ENCODE results near the gene CEBPB. TPM values are rescaled to one million over a fixed set of nuclear protein-coding genes. Genes with fewer than 3 reads are reported as not detected.
A peak's percentile ranks its signal among the peaks of the same experiment; 100 is the strongest.

Gene CEBPB
- total and polyA plus RNA-seq, 4 donors = 19.7 to 61.8 (median 29.2) TPM

DNA sequence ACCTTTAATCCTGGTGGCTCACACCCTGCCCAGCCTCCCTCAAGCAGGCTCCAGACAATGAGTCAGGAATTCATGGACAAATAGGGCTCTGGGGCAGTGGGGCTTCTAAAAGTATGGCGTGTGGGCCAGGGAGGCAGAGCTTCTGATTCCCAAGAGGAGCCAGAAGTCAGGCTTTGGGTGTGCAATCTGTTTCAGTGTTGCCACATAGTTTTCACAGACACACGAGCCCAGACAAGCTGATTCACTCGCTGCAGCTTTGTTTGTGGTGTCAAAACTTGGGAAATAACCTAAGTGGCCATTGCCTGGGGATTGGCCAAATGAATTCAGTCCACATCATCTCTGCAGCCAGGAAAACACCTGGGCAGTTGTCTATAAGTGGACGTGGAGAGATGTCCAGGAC lies 46.3 kb upstream of the CEBPB start:
- 27% methylated on average over 4 of the region's 4 CpGs for WGBS
- peak overlapping the region; percentile 48 to 68 for H3K27ac ChIP-seq (ENCODE audit: low read depth in 1 of 2, low read length in 2 of 2)

More for the DNA sequence above, 46.3 kb upstream of the CEBPB start:
- Histone ChIP-seq H3K9me3 (ENCODE audit: control insufficient read depth in 4 of 4, low read length in 3 of 4) (no peaks in the 10 kb centered on the region), H3K9ac (ENCODE audit: low read depth in 1 of 2, low read length in 2 of 2) (no peak overlapping the region), H3K36me3 (ENCODE audit: control insufficient read depth in 4 of 4, insufficient read depth in 3 of 4, low read depth in 1 of 4, low read length in 3 of 4) (peaks cover 4 to 9% (median 7%) of the 10 kb centered on the region in 4 donors), H3K27me3 (ENCODE audit: control insufficient read depth in 4 of 4, insufficient read depth in 4 of 4, low read length in 3 of 4) (no peaks in the 10 kb centered on the region), H3K4me1 (ENCODE audit: control insufficient read depth in 4 of 4, insufficient read depth in 4 of 4, low read length in 3 of 4) (peaks cover 8 to 29% (median 13%) of the 10 kb centered on the region in 4 donors), H3K4me3 (ENCODE audit: low read depth in 1 of 3, low read length in 3 of 3) (no peak overlapping the region)
- no peak for DNase-seq (ENCODE audit: low spot score)
- TF ChIP-seq RXRA (IDR thresholded peaks at IDR 0.05) = peak; percentile 43 to 90
- TF ChIP-seq NR2F2 (IDR thresholded peaks at IDR 0.05) = peak; percentile 14
- TF ChIP-seq, protein P1, sequence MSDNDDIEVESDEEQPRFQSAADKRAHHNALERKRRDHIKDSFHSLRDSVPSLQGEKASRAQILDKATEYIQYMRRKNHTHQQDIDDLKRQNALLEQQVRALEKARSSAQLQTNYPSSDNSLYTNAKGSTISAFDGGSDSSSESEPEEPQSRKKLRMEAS (IDR thresholded peaks at IDR 0.05) = peak; percentile 82
- TF ChIP-seq HNF4A (conservative IDR thresholded peaks at IDR 0.05) = peak; percentile 47 to 78
- TF ChIP-seq, protein P2, sequence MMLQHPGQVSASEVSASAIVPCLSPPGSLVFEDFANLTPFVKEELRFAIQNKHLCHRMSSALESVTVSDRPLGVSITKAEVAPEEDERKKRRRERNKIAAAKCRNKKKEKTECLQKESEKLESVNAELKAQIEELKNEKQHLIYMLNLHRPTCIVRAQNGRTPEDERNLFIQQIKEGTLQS (IDR thresholded peaks at IDR 0.05) = peak; percentile 21
- TF ChIP-seq JUND (IDR thresholded peaks at IDR 0.05) = peak in 1 of 2 donors; percentile 86
- peak in 1 of 2 donors; percentile 43 for TF ChIP-seq GABPA (IDR thresholded peaks at IDR 0.05 in 1 of 2, conservative IDR thresholded peaks at IDR 0.05 in 1 of 2)
- TF ChIP-seq EGR1 (IDR thresholded peaks at IDR 0.05; ENCODE audit: low read depth in 2 of 2) = peak in 1 of 2 donors; percentile 34
- peak; percentile 25 to 49 for TF ChIP-seq RAD21 (IDR thresholded peaks at IDR 0.05)
- TF ChIP-seq, protein P3, sequence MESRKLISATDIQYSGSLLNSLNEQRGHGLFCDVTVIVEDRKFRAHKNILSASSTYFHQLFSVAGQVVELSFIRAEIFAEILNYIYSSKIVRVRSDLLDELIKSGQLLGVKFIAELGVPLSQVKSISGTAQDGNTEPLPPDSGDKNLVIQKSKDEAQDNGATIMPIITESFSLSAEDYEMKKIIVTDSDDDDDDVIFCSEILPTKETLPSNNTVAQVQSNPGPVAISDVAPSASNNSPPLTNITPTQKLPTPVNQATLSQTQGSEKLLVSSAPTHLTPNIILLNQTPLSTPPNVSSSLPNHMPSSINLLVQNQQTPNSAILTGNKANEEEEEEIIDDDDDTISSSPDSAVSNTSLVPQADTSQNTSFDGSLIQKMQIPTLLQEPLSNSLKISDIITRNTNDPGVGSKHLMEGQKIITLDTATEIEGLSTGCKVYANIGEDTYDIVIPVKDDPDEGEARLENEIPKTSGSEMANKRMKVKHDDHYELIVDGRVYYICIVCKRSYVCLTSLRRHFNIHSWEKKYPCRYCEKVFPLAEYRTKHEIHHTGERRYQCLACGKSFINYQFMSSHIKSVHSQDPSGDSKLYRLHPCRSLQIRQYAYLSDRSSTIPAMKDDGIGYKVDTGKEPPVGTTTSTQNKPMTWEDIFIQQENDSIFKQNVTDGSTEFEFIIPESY (IDR thresholded peaks at IDR 0.05) = no peak
- no peak for TF ChIP-seq TAF1 (conservative IDR thresholded peaks at IDR 0.05)
- TF ChIP-seq, protein P4, sequence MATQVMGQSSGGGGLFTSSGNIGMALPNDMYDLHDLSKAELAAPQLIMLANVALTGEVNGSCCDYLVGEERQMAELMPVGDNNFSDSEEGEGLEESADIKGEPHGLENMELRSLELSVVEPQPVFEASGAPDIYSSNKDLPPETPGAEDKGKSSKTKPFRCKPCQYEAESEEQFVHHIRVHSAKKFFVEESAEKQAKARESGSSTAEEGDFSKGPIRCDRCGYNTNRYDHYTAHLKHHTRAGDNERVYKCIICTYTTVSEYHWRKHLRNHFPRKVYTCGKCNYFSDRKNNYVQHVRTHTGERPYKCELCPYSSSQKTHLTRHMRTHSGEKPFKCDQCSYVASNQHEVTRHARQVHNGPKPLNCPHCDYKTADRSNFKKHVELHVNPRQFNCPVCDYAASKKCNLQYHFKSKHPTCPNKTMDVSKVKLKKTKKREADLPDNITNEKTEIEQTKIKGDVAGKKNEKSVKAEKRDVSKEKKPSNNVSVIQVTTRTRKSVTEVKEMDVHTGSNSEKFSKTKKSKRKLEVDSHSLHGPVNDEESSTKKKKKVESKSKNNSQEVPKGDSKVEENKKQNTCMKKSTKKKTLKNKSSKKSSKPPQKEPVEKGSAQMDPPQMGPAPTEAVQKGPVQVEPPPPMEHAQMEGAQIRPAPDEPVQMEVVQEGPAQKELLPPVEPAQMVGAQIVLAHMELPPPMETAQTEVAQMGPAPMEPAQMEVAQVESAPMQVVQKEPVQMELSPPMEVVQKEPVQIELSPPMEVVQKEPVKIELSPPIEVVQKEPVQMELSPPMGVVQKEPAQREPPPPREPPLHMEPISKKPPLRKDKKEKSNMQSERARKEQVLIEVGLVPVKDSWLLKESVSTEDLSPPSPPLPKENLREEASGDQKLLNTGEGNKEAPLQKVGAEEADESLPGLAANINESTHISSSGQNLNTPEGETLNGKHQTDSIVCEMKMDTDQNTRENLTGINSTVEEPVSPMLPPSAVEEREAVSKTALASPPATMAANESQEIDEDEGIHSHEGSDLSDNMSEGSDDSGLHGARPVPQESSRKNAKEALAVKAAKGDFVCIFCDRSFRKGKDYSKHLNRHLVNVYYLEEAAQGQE (IDR thresholded peaks at IDR 0.05) = peak; percentile 52
- TF ChIP-seq, protein P5, sequence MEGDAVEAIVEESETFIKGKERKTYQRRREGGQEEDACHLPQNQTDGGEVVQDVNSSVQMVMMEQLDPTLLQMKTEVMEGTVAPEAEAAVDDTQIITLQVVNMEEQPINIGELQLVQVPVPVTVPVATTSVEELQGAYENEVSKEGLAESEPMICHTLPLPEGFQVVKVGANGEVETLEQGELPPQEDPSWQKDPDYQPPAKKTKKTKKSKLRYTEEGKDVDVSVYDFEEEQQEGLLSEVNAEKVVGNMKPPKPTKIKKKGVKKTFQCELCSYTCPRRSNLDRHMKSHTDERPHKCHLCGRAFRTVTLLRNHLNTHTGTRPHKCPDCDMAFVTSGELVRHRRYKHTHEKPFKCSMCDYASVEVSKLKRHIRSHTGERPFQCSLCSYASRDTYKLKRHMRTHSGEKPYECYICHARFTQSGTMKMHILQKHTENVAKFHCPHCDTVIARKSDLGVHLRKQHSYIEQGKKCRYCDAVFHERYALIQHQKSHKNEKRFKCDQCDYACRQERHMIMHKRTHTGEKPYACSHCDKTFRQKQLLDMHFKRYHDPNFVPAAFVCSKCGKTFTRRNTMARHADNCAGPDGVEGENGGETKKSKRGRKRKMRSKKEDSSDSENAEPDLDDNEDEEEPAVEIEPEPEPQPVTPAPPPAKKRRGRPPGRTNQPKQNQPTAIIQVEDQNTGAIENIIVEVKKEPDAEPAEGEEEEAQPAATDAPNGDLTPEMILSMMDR (IDR thresholded peaks at IDR 0.05; ENCODE audit: low read depth, low read length, missing input control) = no peak
- TF ChIP-seq SP1 (IDR thresholded peaks at IDR 0.05) = peak; percentile 63
- TF ChIP-seq FOXA1 (IDR thresholded peaks at IDR 0.05) = peak; percentile 36
- peak; percentile 55 for TF ChIP-seq FOXA2 (IDR thresholded peaks at IDR 0.05)
- peak; percentile 92 for TF ChIP-seq YY1 (IDR thresholded peaks at IDR 0.05)
- TF ChIP-seq HNF4G (IDR thresholded peaks at IDR 0.05) = no peak

Measured in liver (tissue), 9 donors.